HepG2 (cell line): Measurements from ENCODE around the gene ZBTB44. TPM values are rescaled to one million over a fixed set of nuclear protein-coding genes. Genes with fewer than 3 reads are reported as not detected.

ENCODE experiments used
- AGO2 ChIP-seq: fragments of 200-400 bp; formaldehyde crosslinking; optimal IDR thresholded peaks from 2 replicates; pipeline ENCODE3; 2017; ENCODE audit warnings: mild to moderate bottlenecking, low read depth, low read length, moderate library complexity
- CREM ChIP-seq, 2 experiments: sonication (generic) in 1 of 2; formaldehyde crosslinking in 1 of 2; IDR thresholded peaks; 2 replicates each; pipeline versions ENCODE4 v1.4.0 to v1.6.1; 2016 to 2020; ENCODE audit warnings: antibody characterized with exemption in 1 of 2, mild to moderate bottlenecking in 1 of 2, missing genetic modification reagents in 1 of 2
- EZH2 ChIP-seq: conservative IDR thresholded peaks from 2 replicates; pipeline ENCODE4 v1.6.1; 2012; ENCODE audit warnings: mild to moderate bottlenecking, low read depth, low read length, moderate library complexity
- FIP1L1 ChIP-seq: fragments of 200-400 bp; formaldehyde crosslinking; IDR thresholded peaks from 2 replicates; pipeline ENCODE4 v1.6.1; 2018; ENCODE audit warnings: low read depth, mild to moderate bottlenecking, low read length, moderate library complexity, borderline replicate concordance; ENCODE audit not compliant: insufficient read depth
- FLYWCH1 ChIP-seq: sonication (generic); formaldehyde crosslinking; IDR thresholded peaks from 2 replicates; pipeline ENCODE4 v1.8.1; 2023; ENCODE audit warnings: mild to moderate bottlenecking, missing genetic modification reagents
- KLF6 ChIP-seq: IDR thresholded peaks from 2 replicates; pipeline ENCODE4 v1.8.0; 2016; ENCODE audit warnings: missing biosample characterization, missing genetic modification reagents
- TMF1 ChIP-seq: sonication (generic); formaldehyde crosslinking; IDR thresholded peaks from 2 replicates; pipeline ENCODE4 v1.8.1; 2022; ENCODE audit warnings: low read depth, missing genetic modification reagents
- YEATS4 ChIP-seq: sonication (generic); formaldehyde crosslinking; IDR thresholded peaks from 2 replicates; pipeline ENCODE4 v1.4.0; 2020; ENCODE audit warnings: missing genetic modification reagents, borderline replicate concordance
- ZFP1 ChIP-seq: IDR thresholded peaks from 2 replicates; pipeline ENCODE4 v1.6.1; 2016
- ZNF3 ChIP-seq: IDR thresholded peaks from 2 replicates; pipeline ENCODE4 v1.7.0; 2017; ENCODE audit warnings: inconsistent platforms
- ZNF34 ChIP-seq: sonication (generic); formaldehyde crosslinking; IDR thresholded peaks from 2 replicates; pipeline ENCODE4 v1.4.0; 2020; ENCODE audit warnings: mild to moderate bottlenecking, missing genetic modification reagents, borderline replicate concordance
- ZNF382 ChIP-seq: sonication (generic); formaldehyde crosslinking; IDR thresholded peaks from 2 replicates; pipeline ENCODE4 v1.5.0; 2020; ENCODE audit warnings: missing genetic modification reagents, mild to moderate bottlenecking, borderline replicate concordance
- ZNF383 ChIP-seq: sonication (generic); formaldehyde crosslinking; IDR thresholded peaks from 2 replicates; pipeline ENCODE4 v1.4.0; 2020; ENCODE audit warnings: missing genetic modification reagents, mild to moderate bottlenecking, borderline replicate concordance
- ZNF430 ChIP-seq: sonication (generic); formaldehyde crosslinking; IDR thresholded peaks from 2 replicates; pipeline ENCODE4 v1.9.0; 2021; ENCODE audit warnings: mild to moderate bottlenecking, missing genetic modification reagents
- ZNF598 ChIP-seq: sonication (generic); formaldehyde crosslinking; IDR thresholded peaks from 2 replicates; pipeline ENCODE4 v1.5.1; 2020; ENCODE audit warnings: mild to moderate bottlenecking, missing genetic modification reagents, borderline replicate concordance
- ZNF678 ChIP-seq: sonication (generic); formaldehyde crosslinking; IDR thresholded peaks from 2 replicates; pipeline ENCODE4 v1.4.0; 2020; ENCODE audit warnings: mild to moderate bottlenecking, missing genetic modification reagents
- ZNF780A ChIP-seq: sonication (generic); formaldehyde crosslinking; IDR thresholded peaks from 2 replicates; pipeline ENCODE4 v1.8.0; 2022; ENCODE audit warnings: mild to moderate bottlenecking, missing genetic modification reagents, moderate library complexity
- ZSCAN25 ChIP-seq: sonication (generic); formaldehyde crosslinking; IDR thresholded peaks from 2 replicates; pipeline ENCODE4 v1.8.0; 2022; ENCODE audit warnings: mild to moderate bottlenecking, missing genetic modification reagents
- ZSCAN31 ChIP-seq: sonication (generic); formaldehyde crosslinking; IDR thresholded peaks from 2 replicates; pipeline ENCODE4 v1.5.0; 2020; ENCODE audit warnings: low read depth, mild to moderate bottlenecking, missing genetic modification reagents
- polyA plus RNA-seq, 8 experiments: library from polyadenylated mRNA; depleted of rRNA in 3 of 8; stranded (reverse) in 7 of 8; unstranded in 1 of 8; fragments of >200 nt; fragmentation: Illumina TruSeq in 4 of 8; extraction: Trizol in 4 of 8; gene quantifications; 2 replicates each; pipeline versions ENCODE4 v1.2.1 to v1.2.3, GENCODE V29; 2011 to 2016; ENCODE audit warnings: low read depth in 4 of 8, missing spikeins in 1 of 8, mixed read lengths in 1 of 8; ENCODE audit not compliant: insufficient read depth in 1 of 8
- total RNA-seq, 5 experiments: library from RNA; depleted of rRNA; stranded (reverse); fragments of >200 nt; fragmentation: Illumina TruSeq; extraction: Trizol; gene quantifications; 2 replicates each; pipeline ENCODE4 v1.2.3, GENCODE V29; 2016; ENCODE audit warnings: low read depth in 1 of 5
- TF ChIP-seq, protein P1 (sequence below): sonication (generic); formaldehyde crosslinking; IDR thresholded peaks from 2 replicates; pipeline ENCODE4 v1.4.0; 2020; ENCODE audit warnings: missing genetic modification reagents
- TF ChIP-seq, protein P2 (sequence below), 2 experiments: sonication (generic) in 1 of 2; formaldehyde crosslinking in 1 of 2; IDR thresholded peaks; 2 replicates each; pipeline versions ENCODE4 v1.5.1 to v1.6.1; 2011 to 2020; ENCODE audit warnings: borderline replicate concordance in 1 of 2, low read depth in 1 of 2, low read length in 1 of 2, mild to moderate bottlenecking in 1 of 2, missing genetic modification reagents in 1 of 2, moderate library complexity in 1 of 2
- TF ChIP-seq, protein P3 (sequence below): sonication (generic); formaldehyde crosslinking; IDR thresholded peaks from 2 replicates; pipeline ENCODE4 v1.5.0; 2020; ENCODE audit warnings: missing genetic modification reagents

ZBTB44 gene
- total and polyA plus RNA-seq, 2 of the 13 experiments (the other 11 are each of a cell fraction or from before 2014, with no cell fraction given) = 22.8 to 23.6 TPM

DNA sequence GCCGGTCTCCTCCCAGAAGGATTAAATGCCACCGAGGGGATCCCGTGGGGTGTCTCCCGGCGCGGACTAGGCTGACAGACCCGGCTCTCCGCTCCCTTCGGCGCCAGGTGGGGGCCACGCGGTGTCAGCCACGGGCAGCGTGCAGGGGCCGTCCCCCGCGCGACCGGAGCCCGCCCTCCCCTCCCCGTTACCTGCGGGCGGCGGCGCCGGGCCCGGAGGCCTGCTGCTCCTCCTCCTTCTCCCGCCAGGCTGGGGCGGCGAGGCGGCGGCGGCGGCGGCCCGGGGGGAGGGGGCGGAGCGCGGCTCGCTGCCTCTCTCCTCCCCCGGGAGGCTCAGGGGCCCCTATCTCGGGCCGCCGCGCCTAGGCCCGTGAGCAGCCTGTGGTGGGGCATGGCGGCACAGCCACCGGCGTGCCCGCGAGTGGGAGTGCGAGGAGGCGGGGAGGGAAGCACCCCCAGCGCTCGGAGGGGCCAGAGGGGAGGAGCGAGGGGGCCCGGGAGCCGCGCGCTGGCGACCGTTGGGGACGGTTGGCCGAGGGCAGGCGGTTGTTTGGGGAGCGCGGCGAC is 450 bp downstream of the ZBTB44 start (continued):
- TF ChIP-seq, protein P1, sequence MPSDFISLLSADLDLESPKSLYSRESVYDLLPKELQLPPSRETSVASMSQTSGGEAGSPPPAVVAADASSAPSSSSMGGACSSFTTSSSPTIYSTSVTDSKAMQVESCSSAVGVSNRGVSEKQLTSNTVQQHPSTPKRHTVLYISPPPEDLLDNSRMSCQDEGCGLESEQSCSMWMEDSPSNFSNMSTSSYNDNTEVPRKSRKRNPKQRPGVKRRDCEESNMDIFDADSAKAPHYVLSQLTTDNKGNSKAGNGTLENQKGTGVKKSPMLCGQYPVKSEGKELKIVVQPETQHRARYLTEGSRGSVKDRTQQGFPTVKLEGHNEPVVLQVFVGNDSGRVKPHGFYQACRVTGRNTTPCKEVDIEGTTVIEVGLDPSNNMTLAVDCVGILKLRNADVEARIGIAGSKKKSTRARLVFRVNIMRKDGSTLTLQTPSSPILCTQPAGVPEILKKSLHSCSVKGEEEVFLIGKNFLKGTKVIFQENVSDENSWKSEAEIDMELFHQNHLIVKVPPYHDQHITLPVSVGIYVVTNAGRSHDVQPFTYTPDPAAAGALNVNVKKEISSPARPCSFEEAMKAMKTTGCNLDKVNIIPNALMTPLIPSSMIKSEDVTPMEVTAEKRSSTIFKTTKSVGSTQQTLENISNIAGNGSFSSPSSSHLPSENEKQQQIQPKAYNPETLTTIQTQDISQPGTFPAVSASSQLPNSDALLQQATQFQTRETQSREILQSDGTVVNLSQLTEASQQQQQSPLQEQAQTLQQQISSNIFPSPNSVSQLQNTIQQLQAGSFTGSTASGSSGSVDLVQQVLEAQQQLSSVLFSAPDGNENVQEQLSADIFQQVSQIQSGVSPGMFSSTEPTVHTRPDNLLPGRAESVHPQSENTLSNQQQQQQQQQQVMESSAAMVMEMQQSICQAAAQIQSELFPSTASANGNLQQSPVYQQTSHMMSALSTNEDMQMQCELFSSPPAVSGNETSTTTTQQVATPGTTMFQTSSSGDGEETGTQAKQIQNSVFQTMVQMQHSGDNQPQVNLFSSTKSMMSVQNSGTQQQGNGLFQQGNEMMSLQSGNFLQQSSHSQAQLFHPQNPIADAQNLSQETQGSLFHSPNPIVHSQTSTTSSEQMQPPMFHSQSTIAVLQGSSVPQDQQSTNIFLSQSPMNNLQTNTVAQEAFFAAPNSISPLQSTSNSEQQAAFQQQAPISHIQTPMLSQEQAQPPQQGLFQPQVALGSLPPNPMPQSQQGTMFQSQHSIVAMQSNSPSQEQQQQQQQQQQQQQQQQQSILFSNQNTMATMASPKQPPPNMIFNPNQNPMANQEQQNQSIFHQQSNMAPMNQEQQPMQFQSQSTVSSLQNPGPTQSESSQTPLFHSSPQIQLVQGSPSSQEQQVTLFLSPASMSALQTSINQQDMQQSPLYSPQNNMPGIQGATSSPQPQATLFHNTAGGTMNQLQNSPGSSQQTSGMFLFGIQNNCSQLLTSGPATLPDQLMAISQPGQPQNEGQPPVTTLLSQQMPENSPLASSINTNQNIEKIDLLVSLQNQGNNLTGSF (CRISPR knock-in tag) = no peak
- TF ChIP-seq, protein P2, sequence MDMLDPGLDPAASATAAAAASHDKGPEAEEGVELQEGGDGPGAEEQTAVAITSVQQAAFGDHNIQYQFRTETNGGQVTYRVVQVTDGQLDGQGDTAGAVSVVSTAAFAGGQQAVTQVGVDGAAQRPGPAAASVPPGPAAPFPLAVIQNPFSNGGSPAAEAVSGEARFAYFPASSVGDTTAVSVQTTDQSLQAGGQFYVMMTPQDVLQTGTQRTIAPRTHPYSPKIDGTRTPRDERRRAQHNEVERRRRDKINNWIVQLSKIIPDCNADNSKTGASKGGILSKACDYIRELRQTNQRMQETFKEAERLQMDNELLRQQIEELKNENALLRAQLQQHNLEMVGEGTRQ (IDR thresholded peaks at IDR 0.05; ENCODE audit: low read depth, low read length) = no peak
- TF ChIP-seq, protein P2 (CRISPR knock-in tag; IDR thresholded peaks at IDR 0.05; ENCODE audit: borderline replicate concordance) = no peak
- TF ChIP-seq EZH2 (no peak), ZSCAN31 (CRISPR knock-in tag) (peak; percentile 81), ZNF430 (no peak), YEATS4 (CRISPR knock-in tag) (no peak; the same call in 1 of the 2 replicates), ZNF3 (CRISPR knock-in tag) (no peak), FLYWCH1 (CRISPR knock-in tag) (no peak), ZSCAN25 (CRISPR knock-in tag) (peak; percentile 76; the same call in 1 of the 2 replicates), AGO2 (peak; percentile 75), ZFP1 (CRISPR knock-in tag) (no peak), ZNF598 (CRISPR knock-in tag) (no peak), ZNF780A (CRISPR knock-in tag) (no peak), ZNF678 (CRISPR knock-in tag) (no peak), ZNF34 (CRISPR knock-in tag) (0 out of 2 replicates have a peak, but pooled peaks have one; percentile 36), ZNF383 (no peak), CREM (IDR thresholded peaks at IDR 0.05) (no peak), CREM (CRISPR knock-in tag; IDR thresholded peaks at IDR 0.05) (no peak), ZNF382 (CRISPR knock-in tag) (no peak), KLF6 (no peak), FIP1L1 (no peak), TMF1 (CRISPR knock-in tag) (peak; percentile 58; the same call in 1 of the 2 replicates)
- TF ChIP-seq, protein P3, sequence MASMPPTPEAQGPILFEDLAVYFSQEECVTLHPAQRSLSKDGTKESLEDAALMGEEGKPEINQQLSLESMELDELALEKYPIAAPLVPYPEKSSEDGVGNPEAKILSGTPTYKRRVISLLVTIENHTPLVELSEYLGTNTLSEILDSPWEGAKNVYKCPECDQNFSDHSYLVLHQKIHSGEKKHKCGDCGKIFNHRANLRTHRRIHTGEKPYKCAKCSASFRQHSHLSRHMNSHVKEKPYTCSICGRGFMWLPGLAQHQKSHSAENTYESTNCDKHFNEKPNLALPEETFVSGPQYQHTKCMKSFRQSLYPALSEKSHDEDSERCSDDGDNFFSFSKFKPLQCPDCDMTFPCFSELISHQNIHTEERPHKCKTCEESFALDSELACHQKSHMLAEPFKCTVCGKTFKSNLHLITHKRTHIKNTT = 0 out of 2 replicates have a peak, but pooled peaks have one; percentile 64
